Measurements from ENCODE around the gene KSR1.
"Not testable (repeated sequence)": the region's sequence is repeated elsewhere in the genome, so short reads cannot be mapped to it uniquely, and the experiment has no call there.

The KSR1 gene

GRCh38 chr17:27425991-27426390 lies 30.3 kb upstream of the KSR1 start:
- in situ Hi-C loops (cut with MboI; ENCODE audit: low sequenced_read_pairs) = no loop called here

GRCh38 chr17:27426471-27426870 lies 29.8 kb upstream of the KSR1 start:
- in situ Hi-C loops (cut with MboI; ENCODE audit: low sequenced_read_pairs) = not testable (repeated sequence)

- in situ Hi-C loops (cut with MboI; ENCODE audit: low sequenced_read_pairs) = not testable (repeated sequence)
These were observed 28.9 kb upstream of the KSR1 start for GRCh38 chr17:27427166-27427862.

- in situ Hi-C loops (cut with MboI; ENCODE audit: low sequenced_read_pairs) = no loop called here
These were observed 27.3 kb upstream of the KSR1 start for GRCh38 chr17:27428781-27429505.

GRCh38 chr17:27429666-27430382 lies 26.4 kb upstream of the KSR1 start:
- in situ Hi-C loops (cut with MboI; ENCODE audit: low sequenced_read_pairs) = no loop called here

GRCh38 chr17:27430383-27430840 lies 25.8 kb upstream of the KSR1 start:
- in situ Hi-C loops (cut with MboI; ENCODE audit: low sequenced_read_pairs) = no loop called here

- in situ Hi-C loops (cut with MboI; ENCODE audit: low sequenced_read_pairs) = no loop called here
These were observed 25.3 kb upstream of the KSR1 start for GRCh38 chr17:27430882-27431491.

- in situ Hi-C loops (cut with MboI; ENCODE audit: low sequenced_read_pairs) = no loop called here
These were observed 22.7 kb upstream of the KSR1 start for GRCh38 chr17:27433521-27433920.

GRCh38 chr17:27435431-27436070 lies 20.7 kb upstream of the KSR1 start:
- in situ Hi-C loops (cut with MboI; ENCODE audit: low sequenced_read_pairs) = not testable (repeated sequence)

GRCh38 chr17:27438348-27438998 lies 17.8 kb upstream of the KSR1 start:
- in situ Hi-C loops (cut with MboI; ENCODE audit: low sequenced_read_pairs) = no loop called here

GRCh38 chr17:27439342-27439741 lies 16.9 kb upstream of the KSR1 start:
- in situ Hi-C loops (cut with MboI; ENCODE audit: low sequenced_read_pairs) = no loop called here

GRCh38 chr17:27442702-27443101 lies 13.5 kb upstream of the KSR1 start:
- in situ Hi-C loops (cut with MboI; ENCODE audit: low sequenced_read_pairs) = no loop called here

GRCh38 chr17:27443491-27443890 lies 12.8 kb upstream of the KSR1 start:
- in situ Hi-C loops (cut with MboI; ENCODE audit: low sequenced_read_pairs) = no loop called here

GRCh38 chr17:27445971-27446370 lies 10.3 kb upstream of the KSR1 start:
- in situ Hi-C loops (cut with MboI; ENCODE audit: low sequenced_read_pairs) = no loop called here

GRCh38 chr17:27446569-27447301 lies 9.5 kb upstream of the KSR1 start:
- in situ Hi-C loops (cut with MboI; ENCODE audit: low sequenced_read_pairs) = no loop called here

GRCh38 chr17:27448534-27448933 lies 7.7 kb upstream of the KSR1 start:
- in situ Hi-C loops (cut with MboI; ENCODE audit: low sequenced_read_pairs) = not testable (repeated sequence)

GRCh38 chr17:27449541-27449940 lies 6.7 kb upstream of the KSR1 start:
- in situ Hi-C loops (cut with MboI; ENCODE audit: low sequenced_read_pairs) = no loop called here

GRCh38 chr17:27449988-27450387 lies 6.3 kb upstream of the KSR1 start:
- in situ Hi-C loops (cut with MboI; ENCODE audit: low sequenced_read_pairs) = no loop called here

GRCh38 chr17:27450416-27450815 lies 5.8 kb upstream of the KSR1 start:
- in situ Hi-C loops (cut with MboI; ENCODE audit: low sequenced_read_pairs) = no loop called here

GRCh38 chr17:27451906-27452305 lies 4.3 kb upstream of the KSR1 start:
- in situ Hi-C loops (cut with MboI; ENCODE audit: low sequenced_read_pairs) = no loop called here

Data from hTERT RPE-1 (cell line).